GM11168 (cell line): ENCODE results near the gene MINDY1.

Source experiments
- in situ Hi-C: fragments of 300-500 bp; cut with MboI; formaldehyde crosslinking; loops from one replicate; pipeline ENCODE4 v1.12.0; 2022; ENCODE audit warnings: low sequenced_read_pairs; ENCODE audit not compliant: unreplicated experiment

The MINDY1 gene

DNA sequence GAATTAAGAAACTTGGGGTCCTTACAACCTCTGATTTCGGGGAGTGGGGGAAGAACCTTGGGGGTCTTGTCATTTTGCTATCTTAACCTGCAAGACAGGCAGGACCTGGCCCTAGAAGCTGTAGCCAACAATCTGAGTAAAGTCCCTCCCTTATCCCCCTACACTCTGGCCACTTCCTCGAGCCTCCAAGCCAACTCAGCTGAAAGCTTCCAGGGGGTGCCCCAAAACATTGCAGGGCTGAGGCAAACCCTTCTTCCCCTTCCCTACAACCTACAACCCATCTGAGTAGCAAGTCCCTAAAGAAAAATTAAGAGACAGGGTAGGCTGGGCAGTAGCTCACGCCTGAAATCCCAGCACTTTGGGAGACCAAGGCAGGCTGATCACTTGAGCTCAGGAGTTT is 37.1 kb downstream of the MINDY1 start:
- in situ Hi-C loops = no loop called here

DNA sequence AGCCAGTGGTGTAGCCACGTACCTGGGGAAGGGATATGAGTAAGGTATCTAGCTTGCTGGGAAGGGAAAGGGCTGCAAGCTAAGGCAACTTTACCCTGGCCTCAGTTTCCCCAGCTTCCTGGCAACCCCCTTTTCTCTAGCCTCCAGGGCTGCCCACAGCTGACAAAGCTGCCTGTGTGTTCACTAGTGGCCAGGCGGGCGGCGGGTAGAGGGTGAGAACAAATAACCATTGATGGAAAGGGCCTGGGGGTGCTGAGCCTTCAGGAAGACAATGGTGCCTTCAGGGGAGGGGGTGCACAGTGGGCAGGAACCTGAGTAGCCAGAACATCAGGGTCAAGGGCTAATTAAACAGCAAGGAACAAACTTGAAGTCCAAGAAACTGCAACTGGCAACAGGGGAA is 38.2 kb downstream of the MINDY1 start:
- in situ Hi-C loops = no loop called here

DNA sequence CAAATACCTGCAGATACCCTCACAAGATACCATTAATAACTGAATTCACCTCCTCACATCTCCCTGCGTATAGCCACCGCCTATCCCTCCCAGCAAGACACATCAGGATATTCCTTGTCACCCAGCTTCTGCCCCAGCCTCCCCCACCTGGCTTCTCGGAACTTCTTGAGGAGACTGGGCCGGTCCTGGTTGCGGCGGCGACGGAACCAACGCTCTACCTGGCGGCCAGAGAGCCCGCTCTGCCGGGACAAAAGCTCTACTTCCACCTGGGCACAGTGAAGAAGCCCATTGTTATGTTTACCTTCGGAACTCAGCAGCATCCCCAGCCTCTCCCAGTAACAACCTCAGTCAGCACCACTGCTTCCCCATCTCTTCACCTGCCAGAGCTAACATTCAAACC is 38.8 kb downstream of the MINDY1 start:
- in situ Hi-C loops = no loop called here

DNA sequence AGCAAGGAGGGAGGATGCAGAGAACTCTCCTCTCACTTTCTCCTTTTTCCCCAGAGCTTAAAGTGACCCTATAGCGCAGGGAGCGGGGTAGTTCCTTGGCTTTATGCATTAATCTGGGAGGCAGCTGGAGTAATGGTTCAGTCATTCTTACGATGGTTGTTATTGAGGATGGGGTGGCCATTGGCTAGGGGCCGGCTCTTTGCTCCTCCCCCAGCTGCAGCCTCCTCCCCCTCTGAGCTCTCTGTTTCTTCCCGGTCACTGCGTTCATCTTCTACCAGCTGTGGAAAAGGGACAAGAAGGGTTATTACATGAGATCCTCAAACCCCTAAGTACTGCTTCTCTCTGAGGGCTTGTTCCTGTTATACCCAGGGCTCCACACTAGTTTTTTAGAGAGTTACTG is 40.7 kb downstream of the MINDY1 start:
- in situ Hi-C loops = no loop called here

DNA sequence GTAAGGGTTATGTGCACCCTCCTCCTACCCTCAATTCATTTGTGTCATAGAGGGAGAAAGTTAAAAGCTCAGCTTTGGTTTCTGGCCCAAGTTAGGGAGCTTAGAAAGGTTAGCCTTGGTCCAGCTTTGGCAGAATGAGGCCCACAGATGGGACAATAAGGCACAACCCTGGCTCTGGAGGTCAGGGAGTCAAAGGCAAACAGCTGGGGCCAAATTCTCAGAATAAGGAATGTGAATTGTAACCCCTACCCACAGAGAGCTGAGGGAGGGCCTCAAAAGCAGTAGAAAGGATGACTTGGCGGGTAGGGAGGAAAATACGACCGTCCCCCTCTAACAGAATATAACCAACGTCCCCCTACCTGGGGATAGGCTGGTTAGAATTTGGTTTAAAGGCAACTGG is 41.1 kb downstream of the MINDY1 start:
- in situ Hi-C loops = no loop called here

DNA sequence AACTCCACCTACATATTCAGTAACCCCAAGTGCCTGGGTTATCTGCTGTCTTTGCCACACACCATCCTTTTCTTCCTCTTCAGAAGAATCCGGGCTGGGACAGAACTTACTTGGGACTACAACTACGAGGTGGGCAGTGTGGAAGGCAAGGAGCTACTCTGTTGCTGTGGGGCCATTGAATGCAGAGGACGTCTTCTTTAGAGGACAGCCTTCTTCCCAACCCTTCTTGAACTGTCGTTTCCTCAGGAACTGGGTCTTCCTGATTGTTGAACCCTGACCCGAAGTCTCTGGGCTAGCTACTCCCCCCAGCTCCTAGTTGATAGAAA is 42.6 kb downstream of the MINDY1 start:
- in situ Hi-C loops = no loop called here

DNA sequence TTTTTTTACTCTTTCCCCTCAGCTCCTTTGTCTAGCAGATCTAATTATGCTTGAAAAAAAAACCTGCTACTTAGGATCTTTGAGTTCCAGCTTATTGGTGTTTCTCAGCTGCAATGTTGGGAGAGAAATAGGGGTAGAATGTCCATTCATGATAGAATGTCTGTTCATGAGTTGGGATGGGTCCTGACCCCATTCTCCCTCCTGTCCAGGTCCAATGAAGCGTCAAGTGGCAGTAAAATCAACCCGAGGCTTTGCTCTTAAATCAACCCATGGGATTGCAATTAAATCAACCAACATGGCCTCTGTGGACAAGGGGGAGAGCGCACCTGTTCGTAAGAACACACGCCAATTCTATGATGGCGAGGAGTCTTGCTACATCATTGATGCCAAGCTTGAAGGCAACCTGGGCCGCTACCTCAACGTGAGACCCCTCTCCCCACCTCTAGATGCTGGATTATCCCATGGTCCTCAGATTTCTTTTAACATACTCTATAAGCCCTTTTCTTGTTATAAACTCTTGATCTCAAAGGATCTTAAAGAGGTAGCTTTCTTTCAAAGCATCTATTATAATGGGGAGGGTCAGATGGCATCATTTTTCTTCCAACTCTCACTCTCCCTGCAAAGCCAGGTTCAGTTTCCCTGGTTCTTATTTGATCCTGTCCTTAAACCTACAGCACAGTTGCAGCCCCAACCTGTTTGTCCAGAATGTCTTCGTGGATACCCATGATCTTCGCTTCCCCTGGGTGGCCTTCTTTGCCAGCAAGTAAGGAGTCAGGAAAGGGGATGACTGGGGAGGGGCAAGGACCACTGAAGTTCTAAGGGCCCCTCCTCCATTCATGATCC is 43.2 kb downstream of the MINDY1 start:
- in situ Hi-C loops = no loop called here

DNA sequence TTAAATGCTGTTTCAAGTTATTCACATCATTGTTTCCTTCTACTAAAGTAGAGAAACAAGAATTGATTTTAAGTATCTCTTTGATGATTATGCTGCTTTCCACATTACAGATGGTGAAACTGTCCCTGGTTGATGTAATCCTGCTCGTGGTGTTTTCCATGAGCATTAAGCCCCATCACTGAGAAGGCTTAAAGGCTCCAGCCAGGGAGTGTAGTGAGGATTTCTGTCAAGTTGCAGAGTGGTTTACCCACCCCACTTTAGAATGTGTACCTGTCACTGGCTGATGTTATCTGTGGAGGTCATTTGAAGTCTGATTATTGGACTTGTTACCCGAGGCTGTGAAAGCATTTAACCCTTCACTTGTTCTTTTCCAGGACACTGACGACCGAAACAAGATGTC is 44.9 kb downstream of the MINDY1 start:
- in situ Hi-C loops = no loop called here

DNA sequence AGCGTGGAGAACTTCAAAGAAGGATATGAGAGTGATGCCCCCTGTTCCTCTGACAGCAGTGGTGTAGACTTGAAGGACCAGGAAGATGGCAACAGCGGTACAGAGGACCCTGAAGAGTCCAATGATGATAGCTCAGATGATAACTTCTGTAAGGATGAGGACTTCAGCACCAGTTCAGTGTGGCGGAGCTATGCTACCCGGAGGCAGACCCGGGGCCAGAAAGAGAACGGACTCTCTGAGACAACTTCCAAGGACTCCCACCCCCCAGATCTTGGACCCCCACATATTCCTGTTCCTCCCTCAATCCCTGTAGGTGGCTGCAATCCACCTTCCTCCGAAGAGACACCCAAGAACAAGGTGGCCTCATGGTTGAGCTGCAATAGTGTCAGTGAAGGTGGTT is 46.1 kb downstream of the MINDY1 start:
- in situ Hi-C loops = no loop called here

DNA sequence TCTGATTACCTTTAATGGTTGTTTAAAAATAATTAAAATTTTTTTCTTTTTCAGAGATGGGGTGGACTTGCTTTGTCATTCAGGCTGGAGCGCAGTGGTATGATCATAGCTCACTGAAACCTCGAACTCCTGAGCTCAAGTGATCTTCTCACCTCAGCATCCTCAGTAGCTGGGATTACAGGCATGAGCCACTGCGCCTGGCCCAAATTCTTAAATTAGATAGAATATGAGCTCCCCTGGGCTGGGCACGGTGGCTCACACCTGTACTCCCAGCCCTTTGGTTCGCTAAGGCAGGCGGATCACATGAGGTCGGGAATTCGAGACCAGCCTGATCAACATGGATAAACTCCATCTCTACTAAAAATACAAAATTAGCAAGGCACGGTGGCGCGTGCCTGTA is 49.0 kb downstream of the MINDY1 start:
- in situ Hi-C loops = no loop called here

DNA sequence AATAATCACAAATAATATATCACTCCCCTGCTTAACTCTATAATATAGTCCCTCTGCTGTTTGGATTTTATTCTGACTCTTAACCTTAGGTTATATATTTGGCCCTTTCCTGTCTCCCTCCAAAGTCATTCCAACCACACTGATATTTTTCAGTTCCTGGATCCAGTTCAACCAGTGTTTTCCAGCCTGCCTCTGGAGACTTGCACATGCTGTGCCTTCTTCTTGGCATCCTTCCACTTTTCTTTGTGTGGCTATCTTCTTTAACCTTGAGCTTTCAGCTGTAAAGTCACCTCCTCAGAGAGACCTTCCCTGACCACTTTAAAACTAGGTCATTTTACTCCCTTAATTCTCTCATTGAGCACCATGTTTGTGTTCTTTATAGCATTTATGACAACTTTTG is 51.4 kb downstream of the MINDY1 start:
- in situ Hi-C loops = no loop called here

DNA sequence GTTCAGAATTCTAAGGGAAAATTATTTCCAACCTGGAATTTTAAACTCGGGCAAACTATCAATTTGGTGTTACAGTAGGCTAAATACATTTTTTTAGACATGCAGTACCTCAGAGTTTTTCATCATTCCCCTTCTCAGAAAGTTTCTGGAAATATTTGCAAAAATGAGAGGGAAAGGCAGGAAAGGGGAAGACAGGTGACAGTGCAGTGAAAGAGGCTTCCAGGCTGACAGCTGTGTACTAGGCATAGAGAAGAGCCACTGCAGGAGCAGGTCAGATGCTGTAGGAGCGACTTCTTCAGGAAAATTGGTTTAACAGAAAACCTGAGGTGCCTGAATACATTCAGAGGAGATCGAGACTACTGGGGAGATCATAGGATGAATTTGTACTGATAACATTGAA is 52.0 kb downstream of the MINDY1 start:
- in situ Hi-C loops = no loop called here
